HepG2 (cell line): ENCODE data around the gene ZSWIM9. TPM values are rescaled to one million over a fixed set of nuclear protein-coding genes. Genes with fewer than 3 reads are reported as not detected.

Source experiments
- ATAC-seq: fragments of 200-7000 bp; cut with Tn5 transposase; 3 replicates; pipeline ENCODE4 v1.9.1; 2020; ENCODE audit warnings: mild to moderate bottlenecking, moderate library complexity
- BruUV-seq: library from RNA; stranded (reverse); fragments of 400-500 nt; replicated peaks from 2 replicates; lab custom pipeline; 2021; lab: Mats Ljungman, UMichigan
- CTCF ChIA-PET: fragments of 300-600 bp; formaldehyde crosslinking; extraction: SDS; loops from one replicate; lab custom pipeline; 2021; ENCODE audit warnings: low total read pairs, inconsistent platforms, low intra/inter-chr PET ratio; lab: Yijun Ruan, JAX
- POLR2A ChIA-PET: fragments of 350-600 bp; sonication (Branson Sonifier 250); formaldehyde crosslinking; loops from one replicate; lab custom pipeline; 2020; ENCODE audit warnings: antibody characterized with exemption, inconsistent platforms; lab: Yijun Ruan, JAX
- DNase-seq: peaks from one replicate; pipeline ENCODE4 v3.0.0-alpha.2; 2015; ENCODE audit warnings: low spot score
- FAIRE-seq: peaks from 3 replicates; lab custom pipeline; 2011; peaks lifted over from hg19 to GRCh38; lab: Jason Lieb, UNC
- H2AFZ ChIP-seq: one replicate; pipeline ENCODE4 v1.6.1; 2011; ENCODE audit warnings: low read length, inconsistent platforms
- H3K27ac ChIP-seq: fragments of 300-600 bp; 3 replicates; pipeline ENCODE4 v1.8.0; 2011; ENCODE audit warnings: mixed run types, mild to moderate bottlenecking, mixed read lengths, low read length, inconsistent platforms; ENCODE audit not compliant: insufficient read depth; ENCODE audit errors: extremely low read length
- H3K27me3 ChIP-seq, 2 experiments: fragments of 200-600 bp in 1 of 2; 2 replicates in 1 of 2; 3 replicates in 1 of 2; pipeline versions ENCODE4 v1.6.0 to v1.8.0; 2011; ENCODE audit warnings: low read length in 2 of 2, mild to moderate bottlenecking in 2 of 2, moderate library complexity in 2 of 2, inconsistent platforms in 1 of 2; ENCODE audit not compliant: insufficient read depth in 2 of 2, control insufficient read depth in 1 of 2
- H3K36me3 ChIP-seq, 2 experiments: fragments of 200-600 bp in 1 of 2; replicated peaks in 1 of 2; 2 replicates in 1 of 2; 3 replicates in 1 of 2; pipeline versions ENCODE4 v1.5.1 to v1.8.0; 2011; ENCODE audit warnings: low read length in 2 of 2, inconsistent platforms in 1 of 2; ENCODE audit not compliant: insufficient read depth in 2 of 2, control insufficient read depth in 1 of 2
- H3K4me1 ChIP-seq: 2 replicates; pipeline ENCODE4 v1.5.1; 2012; ENCODE audit warnings: low read length, inconsistent platforms; ENCODE audit not compliant: insufficient read depth
- H3K4me2 ChIP-seq: 2 replicates; pipeline ENCODE4 v1.6.0; 2011; ENCODE audit warnings: low read depth, low read length, inconsistent platforms
- H3K4me3 ChIP-seq, 3 experiments: fragments of 200-600 bp in 1 of 3; sonication (generic), shearing (Covaris generic) in 1 of 3; replicated peaks in 1 of 3; 2 replicates each; pipeline ENCODE4 v1.5.1; 2011 to 2016; ENCODE audit warnings: low read length in 3 of 3, inconsistent platforms in 2 of 3, low read depth in 2 of 3, mild to moderate bottlenecking in 2 of 3, control low read depth in 1 of 3, mixed read lengths in 1 of 3; ENCODE audit not compliant: insufficient read depth in 1 of 3
- H3K79me2 ChIP-seq: one replicate; pipeline ENCODE4 v1.6.1; 2011; ENCODE audit warnings: low read length, inconsistent platforms; ENCODE audit not compliant: insufficient read depth
- H3K9ac ChIP-seq: 2 replicates; pipeline ENCODE4 v1.6.0; 2011; ENCODE audit warnings: mild to moderate bottlenecking, low read depth, low read length, inconsistent platforms; ENCODE audit not compliant: insufficient read depth
- H3K9me3 ChIP-seq: 2 replicates; pipeline ENCODE4 v1.5.1; 2012; ENCODE audit warnings: mild to moderate bottlenecking, low read length
- H4K20me1 ChIP-seq: 2 replicates; pipeline ENCODE4 v1.6.0; 2011; ENCODE audit warnings: inconsistent platforms, mild to moderate bottlenecking, low read length, moderate library complexity; ENCODE audit not compliant: insufficient read depth
- CSRNP2 ChIP-seq: sonication (generic); formaldehyde crosslinking; conservative IDR thresholded peaks from 2 replicates; pipeline ENCODE4 v1.8.0; 2022; ENCODE audit warnings: low read depth, missing genetic modification reagents
- GATA4 ChIP-seq: sonication (generic); IDR thresholded peaks from 2 replicates; pipeline ENCODE4 v1.6.1; 2016; ENCODE audit warnings: antibody characterized with exemption, low read depth, borderline replicate concordance
- JUND ChIP-seq: sonication (generic); formaldehyde crosslinking; IDR thresholded peaks from 2 replicates; pipeline ENCODE4 v1.8.0; 2022; ENCODE audit warnings: mild to moderate bottlenecking, missing genetic modification reagents
- KDM1A ChIP-seq: IDR thresholded peaks from 2 replicates; pipeline ENCODE4 v1.6.1; 2016; ENCODE audit warnings: missing compliant biosample characterization
- LBX2 ChIP-seq: sonication (generic); formaldehyde crosslinking; IDR thresholded peaks from 2 replicates; pipeline ENCODE4 v1.5.0; 2020; ENCODE audit warnings: missing genetic modification reagents, mild to moderate bottlenecking, borderline replicate concordance
- LRRFIP1 ChIP-seq: sonication (generic); formaldehyde crosslinking; conservative IDR thresholded peaks from 2 replicates; pipeline ENCODE4 v1.4.0; 2020; ENCODE audit warnings: missing genetic modification reagents
- MED8 ChIP-seq: sonication (generic); formaldehyde crosslinking; IDR thresholded peaks from 2 replicates; pipeline ENCODE4 v1.8.1; 2023; ENCODE audit warnings: mild to moderate bottlenecking, missing genetic modification reagents; ENCODE audit not compliant: insufficient replicate concordance
- MIER2 ChIP-seq: IDR thresholded peaks from 2 replicates; pipeline ENCODE4 v1.6.1; 2016; ENCODE audit warnings: missing biosample characterization, missing genetic modification reagents
- MIER3 ChIP-seq: IDR thresholded peaks from 2 replicates; pipeline ENCODE4 v1.6.1; 2016; ENCODE audit warnings: missing compliant biosample characterization, borderline replicate concordance
- PHF8 ChIP-seq: sonication (generic); formaldehyde crosslinking; IDR thresholded peaks from 2 replicates; pipeline ENCODE4 v1.5.0; 2020; ENCODE audit warnings: missing genetic modification reagents
- POLR2AphosphoS5 ChIP-seq: IDR thresholded peaks from 2 replicates; pipeline ENCODE4 v1.6.1; 2012; ENCODE audit warnings: low read depth, low read length
- ZNF703 ChIP-seq: sonication (generic); formaldehyde crosslinking; IDR thresholded peaks from 2 replicates; pipeline ENCODE4 v1.5.1; 2020; ENCODE audit warnings: missing genetic modification reagents, mild to moderate bottlenecking, moderate library complexity, borderline replicate concordance
- ZNF704 ChIP-seq: sonication (generic); formaldehyde crosslinking; IDR thresholded peaks from 2 replicates; pipeline ENCODE4 v1.8.1; 2023; ENCODE audit warnings: mild to moderate bottlenecking, inconsistent platforms, moderate library complexity, missing genetic modification reagents, borderline replicate concordance
- ZNF746 ChIP-seq: sonication (generic); formaldehyde crosslinking; IDR thresholded peaks from 2 replicates; pipeline ENCODE4 v1.8.0; 2022; ENCODE audit warnings: mild to moderate bottlenecking, missing genetic modification reagents
- WGBS: methylation state at CpG from one replicate; pipeline ENCODE4 v1.1.6; 2017; ENCODE audit warnings: low lambda C conversion rate; 5-methylcytosine and 5-hydroxymethylcytosine counted together
- in situ Hi-C: cut with HindIII; loops from 2 replicates; pipeline ENCODE4 v1.10.0; 2017; ENCODE audit warnings: low pct_unique_long_range_greater_than_20kb; ENCODE audit not compliant: extremely low pct_ligation_motif_present
- intact Hi-C: fragments of 100-400 bp; cut with micrococcal nuclease; formaldehyde crosslinking; loops from one replicate; pipeline ENCODE4 v1.10.0; 2022; ENCODE audit not compliant: unreplicated experiment
- polyA plus RNA-seq, 8 experiments: library from polyadenylated mRNA; depleted of rRNA in 3 of 8; stranded (reverse) in 7 of 8; unstranded in 1 of 8; fragments of >200 nt; fragmentation: Illumina TruSeq in 4 of 8; extraction: Trizol in 4 of 8; gene quantifications; 2 replicates each; pipeline versions ENCODE4 v1.2.1 to v1.2.3, GENCODE V29; 2011 to 2016; ENCODE audit warnings: low read depth in 4 of 8, missing spikeins in 1 of 8, mixed read lengths in 1 of 8; ENCODE audit not compliant: insufficient read depth in 1 of 8
- total RNA-seq, 5 experiments: library from RNA; depleted of rRNA; stranded (reverse); fragments of >200 nt; fragmentation: Illumina TruSeq; extraction: Trizol; gene quantifications; 2 replicates each; pipeline ENCODE4 v1.2.3, GENCODE V29; 2016; ENCODE audit warnings: low read depth in 1 of 5

The ZSWIM9 gene
- total and polyA plus RNA-seq, 2 of the 13 experiments (the other 11 are each of a cell fraction or from before 2014, with no cell fraction given): 0.18 to 1.1 TPM

DNA sequence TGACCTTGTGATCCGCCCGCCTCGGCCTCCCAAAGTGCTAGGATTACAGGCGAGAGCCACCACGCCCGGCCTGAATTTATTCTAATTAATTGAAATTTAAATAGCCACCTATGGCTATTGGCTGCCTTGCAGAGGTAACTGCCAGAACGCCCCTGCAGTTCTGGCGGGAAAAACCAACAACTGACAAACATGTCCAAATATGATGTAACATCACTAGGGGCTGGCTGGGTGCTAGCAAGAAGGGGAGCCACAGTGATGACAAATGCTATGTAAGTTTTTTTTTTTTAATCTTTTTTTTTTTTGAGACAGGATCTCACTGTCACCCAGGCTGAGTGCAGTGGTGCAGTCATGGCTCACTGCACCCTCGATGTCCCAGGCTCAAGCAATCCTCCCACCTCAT is 12.9 kb downstream of the ZSWIM9 start:
- Histone ChIP-seq H4K20me1 (no peaks in the 10 kb centered on the region), H2AFZ (no peak overlapping the region), H3K27me3 (no peaks in the 10 kb centered on the region), H3K4me1 (no peaks in the 10 kb centered on the region), H3K9me3 (peaks cover 9% of the 10 kb centered on the region), H3K4me2 (no peak overlapping the region), H3K36me3 (no peaks in the 10 kb centered on the region), H3K27ac (no peak overlapping the region), H3K9ac (no peak overlapping the region), H3K79me2 (no peaks in the 10 kb centered on the region), H3K4me3 (no peak overlapping the region)
- ATAC-seq (no peak), DNase-seq (no peak), FAIRE-seq (no peak)
- in situ Hi-C loops: no loop called here
- POLR2A ChIA-PET: no interaction called here
- WGBS: 94% methylated on average over 9 of the region's 9 CpGs
- BruUV-seq: no TSS peak
- CTCF ChIA-PET: no interaction called here
- intact Hi-C loops: no loop called here
- no peak for TF ChIP-seq ZNF704 (CRISPR knock-in tag)
- TF ChIP-seq MIER3 (CRISPR knock-in tag): no peak
- TF ChIP-seq ZNF703 (CRISPR knock-in tag): no peak
- TF ChIP-seq PHF8 (CRISPR knock-in tag): no peak
- no peak for TF ChIP-seq MIER2 (CRISPR knock-in tag)
- no peak for TF ChIP-seq CSRNP2
- TF ChIP-seq GATA4: no peak
- no peak for TF ChIP-seq POLR2AphosphoS5
- no peak for TF ChIP-seq KDM1A (CRISPR knock-in tag)
- TF ChIP-seq MED8 (CRISPR knock-in tag): no peak
- TF ChIP-seq ZNF746: no peak
- TF ChIP-seq LBX2: no peak
- TF ChIP-seq JUND (CRISPR knock-in tag): no peak
- no peak for TF ChIP-seq LRRFIP1 (CRISPR knock-in tag)
